SK-N-SH (cell line): ENCODE results near the gene CAVIN1. TPM values are rescaled to one million over a fixed set of nuclear protein-coding genes. Genes with fewer than 3 reads are reported as not detected.

Source experiments
- CTCF ChIA-PET: fragments of 300-600, 350-600 bp; formaldehyde crosslinking; extraction: SDS; loops from one replicate; lab custom pipeline; 2021; lab: Yijun Ruan, JAX
- POLR2A ChIA-PET: fragments of 350-600 bp; sonication (Branson Sonifier 250); formaldehyde crosslinking; extraction: SDS; loops from one replicate; lab custom pipeline; 2020; ENCODE audit warnings: antibody characterized with exemption, inconsistent platforms; lab: Yijun Ruan, JAX
- DNase-seq: peaks from one replicate; pipeline ENCODE4 v3.0.0; 2012
- H2AFZ ChIP-seq: fragments of 200-600 bp; sonication (generic); 2 replicates; pipeline ENCODE4 v1.8.1; 2016; ENCODE audit warnings: antibody characterized with exemption, mild to moderate bottlenecking, low read depth
- H3F3A ChIP-seq: fragments of 200-600 bp; sonication (generic); replicated peaks from 2 replicates; pipeline ENCODE3; 2016; ENCODE audit warnings: antibody characterized with exemption, mild to moderate bottlenecking; ENCODE audit not compliant: insufficient read depth
- H3K27ac ChIP-seq, 2 experiments: fragments of 200-500 bp in 1 of 2; fragments of 200-600 bp in 1 of 2; sonication (Bioruptor generic) in 1 of 2; sonication (generic), shearing (Covaris generic) in 1 of 2; 2 replicates each; pipeline versions ENCODE4 v1.5.1 to v1.6.1; 2014 to 2016; ENCODE audit warnings: low read depth in 2 of 2, inconsistent platforms in 1 of 2, low read length in 1 of 2, mild to moderate bottlenecking in 1 of 2, mixed read lengths in 1 of 2
- H3K27me3 ChIP-seq: fragments of 200-600 bp; sonication (generic), shearing (Covaris generic); 2 replicates; pipeline ENCODE4 v1.6.1; 2016; ENCODE audit warnings: mixed run types; ENCODE audit not compliant: insufficient read depth
- H3K36me3 ChIP-seq, 2 experiments: fragments of 200-500 bp in 1 of 2; fragments of 200-600 bp in 1 of 2; sonication (Bioruptor generic) in 1 of 2; sonication (generic) in 1 of 2; replicated peaks in 1 of 2; 2 replicates each; pipeline versions ENCODE3 to v1.5.1; 2014 to 2016; ENCODE audit warnings: low read length in 1 of 2, mild to moderate bottlenecking in 1 of 2; ENCODE audit not compliant: insufficient read depth in 2 of 2, control insufficient read depth in 1 of 2
- H3K4me1 ChIP-seq, 2 experiments: fragments of 200-500 bp in 1 of 2; fragments of 200-600 bp in 1 of 2; sonication (Bioruptor generic) in 1 of 2; sonication (generic), shearing (Covaris generic) in 1 of 2; 2 replicates each; pipeline versions ENCODE4 v1.5.1 to v1.6.1; 2014 to 2016; ENCODE audit warnings: low read depth in 1 of 2, low read length in 1 of 2, mixed run types in 1 of 2; ENCODE audit not compliant: insufficient read depth in 2 of 2, control insufficient read depth in 1 of 2
- H3K4me2 ChIP-seq: fragments of 200-600 bp; sonication (generic), shearing (Covaris generic); 2 replicates; pipeline ENCODE4 v1.6.1; 2017; ENCODE audit warnings: mixed run types
- H3K4me3 ChIP-seq, 2 experiments: fragments of 200-500 bp in 1 of 2; fragments of 200-600 bp in 1 of 2; sonication (Bioruptor generic) in 1 of 2; sonication (generic), shearing (Covaris generic) in 1 of 2; 2 replicates each; pipeline versions ENCODE4 v1.5.1 to v1.8.1; 2014 to 2016; ENCODE audit warnings: low read depth in 2 of 2, inconsistent platforms in 1 of 2, low read length in 1 of 2, mild to moderate bottlenecking in 1 of 2, mixed read lengths in 1 of 2, moderate library complexity in 1 of 2
- H3K79me2 ChIP-seq: fragments of 200-600 bp; sonication (generic); 2 replicates; pipeline ENCODE4 v1.8.1; 2017; ENCODE audit warnings: mild to moderate bottlenecking; ENCODE audit not compliant: insufficient read depth
- H3K9ac ChIP-seq: fragments of 200-600 bp; sonication (generic); 2 replicates; pipeline ENCODE4 v1.6.1; 2017; ENCODE audit warnings: mixed run types
- H3K9me2 ChIP-seq: fragments of 200-600 bp; sonication (generic); 2 replicates; pipeline ENCODE4 v1.6.1; 2017; ENCODE audit warnings: mixed run types
- H3K9me3 ChIP-seq: fragments of 200-600 bp; sonication (generic); 2 replicates; pipeline ENCODE4 v1.6.1; 2017; ENCODE audit warnings: mixed run types, mild to moderate bottlenecking, moderate library complexity
- H4K20me1 ChIP-seq: fragments of 200-600 bp; sonication (generic); 2 replicates; pipeline ENCODE4 v1.6.1; 2017; ENCODE audit warnings: mild to moderate bottlenecking, mixed run types; ENCODE audit not compliant: insufficient read depth
- CHD2 ChIP-seq: fragments of 150-350 bp; IDR thresholded peaks from 2 replicates; pipeline ENCODE4 v1.6.1; 2018; ENCODE audit warnings: low read length; ENCODE audit not compliant: partially characterized antibody
- CTCF ChIP-seq: fragments of 200-600 bp; sonication (generic); IDR thresholded peaks from 2 replicates; pipeline ENCODE4 v1.6.1; 2017; ENCODE audit warnings: antibody characterized with exemption, mild to moderate bottlenecking, moderate library complexity
- ELF1 ChIP-seq: IDR thresholded peaks from 2 replicates; pipeline ENCODE4 v1.4.0; 2012
- EP300 ChIP-seq, 2 experiments: IDR thresholded peaks; 2 replicates each; pipeline versions ENCODE4 v1.4.0 to v1.6.1; 2012; ENCODE audit warnings: borderline replicate concordance in 1 of 2, low read depth in 1 of 2, low read length in 1 of 2
- FOSL2 ChIP-seq: IDR thresholded peaks from 2 replicates; pipeline ENCODE4 v1.4.0; 2012; ENCODE audit warnings: low read depth, mild to moderate bottlenecking, moderate library complexity, borderline replicate concordance
- FOXJ3 ChIP-seq: sonication (generic); formaldehyde crosslinking; IDR thresholded peaks from 2 replicates; pipeline ENCODE4 v1.5.1; 2020; ENCODE audit warnings: mild to moderate bottlenecking, missing genetic modification reagents
- FOXM1 ChIP-seq: IDR thresholded peaks from 2 replicates; pipeline ENCODE4 v1.4.0; 2012; ENCODE audit warnings: low read depth, mild to moderate bottlenecking
- GATA2 ChIP-seq: sonication (generic); formaldehyde crosslinking; IDR thresholded peaks from 2 replicates; pipeline ENCODE4 v1.5.0; 2020; ENCODE audit warnings: mild to moderate bottlenecking, missing genetic modification reagents
- JUND ChIP-seq: IDR thresholded peaks from 2 replicates; pipeline ENCODE4 v1.4.0; 2012
- MEF2A ChIP-seq: IDR thresholded peaks from 2 replicates; pipeline ENCODE4 v1.4.0; 2012; ENCODE audit warnings: low read depth, borderline replicate concordance
- NFIC ChIP-seq: IDR thresholded peaks from 2 replicates; pipeline ENCODE4 v1.4.0; 2012; ENCODE audit warnings: borderline replicate concordance
- NRF1 ChIP-seq: IDR thresholded peaks from 2 replicates; pipeline ENCODE4 v1.6.1; 2012; ENCODE audit warnings: low read depth, mild to moderate bottlenecking, low read length
- PBX3 ChIP-seq: IDR thresholded peaks from 2 replicates; pipeline ENCODE4; 2012
- RAD21 ChIP-seq: IDR thresholded peaks from 2 replicates; pipeline ENCODE4 v1.6.1; 2012; ENCODE audit warnings: mild to moderate bottlenecking, low read length
- RCOR1 ChIP-seq: fragments of 150-350 bp; IDR thresholded peaks from 2 replicates; pipeline ENCODE4 v1.6.1; 2017; ENCODE audit warnings: antibody characterized with exemption, low read length
- REST ChIP-seq: IDR thresholded peaks from 2 replicates; pipeline ENCODE4 v1.6.1; 2012; ENCODE audit warnings: mild to moderate bottlenecking, low read depth, low read length, moderate library complexity
- RFX5 ChIP-seq: IDR thresholded peaks from 2 replicates; pipeline ENCODE4 v1.6.1; 2012; ENCODE audit warnings: mild to moderate bottlenecking, improper control_type of control experiment, low read length
- SMC3 ChIP-seq: IDR thresholded peaks from 2 replicates; pipeline ENCODE4 v1.6.1; 2012; ENCODE audit warnings: low read depth, low read length, improper control_type of control experiment
- TCF12 ChIP-seq: IDR thresholded peaks from 2 replicates; pipeline ENCODE4 v1.4.0; 2012
- WGBS: methylation state at CpG from one replicate; pipeline ENCODE4 v1.1.6; 2017; ENCODE audit warnings: low lambda C conversion rate; 5-methylcytosine and 5-hydroxymethylcytosine counted together
- polyA plus RNA-seq, 3 experiments: library from polyadenylated mRNA; depleted of rRNA; stranded (reverse); fragments of >200 nt; gene quantifications; 2 replicates each; pipeline ENCODE4 v1.2.3, GENCODE V29; 2012

The CAVIN1 gene
- polyA plus RNA-seq, 1 of the 3 experiments (the other 2 are of a cell fraction), result 290 TPM

- no peaks in the 10 kb centered on the region for H3K36me3 ChIP-seq
- H3K9me3 ChIP-seq, result no peaks in the 10 kb centered on the region
- DNase-seq, result no peak
- WGBS, result 69% methylated on average over 3 of the region's 3 CpGs
- no peak overlapping the region for H3K4me3 ChIP-seq
- H3K79me2 ChIP-seq, result no peaks in the 10 kb centered on the region; the same call in 1 of the 2 replicates
- H3K27ac ChIP-seq, result no peak overlapping the region
- H3F3A ChIP-seq, result peaks cover 25% of the 10 kb centered on the region
- no peak overlapping the region for H2AFZ ChIP-seq
- no peak overlapping the region for H3K4me2 ChIP-seq
- H3K27me3 ChIP-seq, result no peaks in the 10 kb centered on the region
- H3K4me1 ChIP-seq, result peaks cover 0 to 4% of the 10 kb centered on the region in 2 experiments; a peak in 1 of 4 replicates
- POLR2A ChIA-PET, result interaction anchor here (0.6 kb wide), 1 partner anchor 33 kb away, joined by 4 read pairs; no protein-coding TSS in a partner anchor
- TF ChIP-seq PBX3 (no peak), JUND (no peak), RFX5 (no peak), GATA2 (CRISPR knock-in tag) (peak; percentile 38; the same call in 1 of the 2 replicates), NRF1 (no peak), RCOR1 (no peak)
- TF ChIP-seq, all 33 proteins: peak for 1
- Histone ChIP-seq H3K9me2 (no peaks in the 10 kb centered on the region), H3K9ac (no peak overlapping the region), H4K20me1 (no peaks in the 10 kb centered on the region)
- CTCF ChIA-PET, result interaction anchor here (0.6 to 2.3 kb wide), 3 partner anchors 7 to 108 kb away, joined by 3 to 11 read pairs (median 3); no protein-coding TSS in a partner anchor
Observed at GRCh38 chr17:42429726-42430447, 6.8 kb upstream of the CAVIN1 start.

GRCh38 chr17:42428141-42428944 is 5.3 kb upstream of the CAVIN1 start:
- Histone ChIP-seq H3K4me3 (no peak overlapping the region), H3K36me3 (no peaks in the 10 kb centered on the region), H3K4me2 (peak overlapping the region; percentile 49; the same call in 1 of the 2 replicates), H3K9ac (no peak overlapping the region; the same call in 1 of the 2 replicates), H3K27ac (peak overlapping the region in 1 of 2 experiments; percentile 79; a peak in 2 of 4 replicates), H3K9me2 (no peaks in the 10 kb centered on the region), H4K20me1 (no peaks in the 10 kb centered on the region), H3K79me2 (peaks cover 10% of the 10 kb centered on the region), H3K9me3 (no peaks in the 10 kb centered on the region), H3K27me3 (no peaks in the 10 kb centered on the region), H2AFZ (no peak overlapping the region; the same call in 1 of the 2 replicates), H3K4me1 (peaks cover 0 to 4% of the 10 kb centered on the region in 2 experiments; a peak in 1 of 4 replicates), H3F3A (peaks cover 28% of the 10 kb centered on the region)
- 9% methylated on average over 4 of the region's 4 CpGs for WGBS
- DNase-seq, result peak; percentile 63
- ChIA-PET POLR2A (interaction anchor here (0.6 kb wide), 1 partner anchor 55 kb away, joined by 3 read pairs; no protein-coding TSS in a partner anchor), CTCF (interaction anchor here (0.6 to 2.3 kb wide), 20 partner anchors 8 to 125 kb away, joined by 3 to 11 read pairs (median 4); no protein-coding TSS in a partner anchor)
- TF ChIP-seq SMC3 (peak; percentile 82), RFX5 (no peak), REST (no peak), FOSL2 (peak; percentile 99), FOXJ3 (CRISPR knock-in tag) (no peak), CTCF (peak; percentile 83), EP300 (IDR thresholded peaks at IDR 0.05; ENCODE audit: borderline replicate concordance in 1 of 2, low read depth in 1 of 2, low read length in 1 of 2) (peak in 1 of 2 experiments; percentile 78; a peak in 1 of 4 replicates), RAD21 (peak; percentile 72), MEF2A (no peak), TCF12 (peak; percentile 82), ELF1 (no peak), JUND (peak; percentile 95), FOXM1 (peak; percentile 45; the same call in 1 of the 2 replicates), GATA2 (CRISPR knock-in tag) (no peak), RCOR1 (peak; percentile 53; the same call in 1 of the 2 replicates), CHD2 (peak; percentile 43), NFIC (peak; percentile 70)
